ENCODE measurements around the gene LRMDA.

Gene LRMDA

DNA sequence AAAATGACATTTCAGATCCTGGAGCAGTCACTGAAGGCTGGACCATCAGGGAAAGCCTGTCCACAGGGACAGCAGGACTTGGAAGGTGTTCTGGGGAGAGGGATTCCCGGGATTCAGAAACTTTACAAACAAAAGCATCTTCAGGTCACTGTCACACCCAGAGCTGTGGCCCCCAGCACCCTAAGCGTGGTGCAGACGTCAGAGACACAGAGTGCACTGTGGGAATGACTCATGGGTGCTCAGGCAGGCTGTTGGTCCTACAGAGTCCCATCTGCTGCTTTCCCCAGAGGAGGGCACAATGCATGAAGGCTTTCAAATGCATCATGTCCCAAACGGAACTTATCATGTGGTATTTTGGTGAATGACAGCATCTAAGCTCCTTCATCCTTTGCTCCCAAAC is 13.1 kb upstream of the LRMDA start:
- no peak overlapping the region for H3K4me2 ChIP-seq

DNA sequence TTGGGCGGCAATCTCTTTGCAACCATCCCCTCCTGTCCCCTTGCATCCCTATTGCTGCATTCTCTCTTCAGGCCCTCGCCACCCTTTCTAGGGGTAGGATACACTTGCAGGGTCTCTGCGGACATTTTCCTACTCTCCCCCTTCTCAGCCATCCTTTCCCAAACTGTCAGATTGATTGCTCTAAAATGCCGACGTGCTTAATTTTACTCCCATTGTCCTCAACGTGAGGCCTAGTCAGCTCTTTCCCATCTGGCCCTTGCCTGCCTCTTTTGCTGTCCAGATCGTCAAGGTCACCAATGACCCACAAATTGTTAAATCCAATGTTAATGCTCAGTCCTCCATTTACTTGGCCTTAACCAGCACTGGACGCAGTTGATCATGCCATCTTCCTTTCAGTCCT is 12.7 kb upstream of the LRMDA start:
- no peak overlapping the region for H3K4me3 ChIP-seq (IDR thresholded peaks at IDR 0.05; ENCODE audit: insufficient read depth, low read depth, low read length)
- H3K27me3 ChIP-seq (ENCODE audit: insufficient read depth, low read depth), result no peaks in the 10 kb centered on the region
- H3K9ac ChIP-seq, result no peak overlapping the region
- H3K27ac ChIP-seq, result no peak overlapping the region
- H3K4me2 ChIP-seq, result no peak overlapping the region
- H3K4me1 ChIP-seq (ENCODE audit: low read depth, poor library complexity, severe bottlenecking), result no peaks in the 10 kb centered on the region
- H4K20me1 ChIP-seq (ENCODE audit: insufficient read depth), result no peaks in the 10 kb centered on the region
- H3K36me3 ChIP-seq (ENCODE audit: insufficient read depth), result no peaks in the 10 kb centered on the region
- no peaks in the 10 kb centered on the region for H3K79me2 ChIP-seq (ENCODE audit: insufficient read depth, low read depth)
- no peak overlapping the region for H2AFZ ChIP-seq (ENCODE audit: low read depth)
- TF ChIP-seq CTCF (conservative IDR thresholded peaks at IDR 0.05; ENCODE audit: low read depth, low read length), result no peak

More for the DNA sequence above, 13.1 kb upstream of the LRMDA start:
- Histone ChIP-seq H3K4me3 (IDR thresholded peaks at IDR 0.05; ENCODE audit: insufficient read depth, low read depth, low read length) (no peak overlapping the region), H3K36me3 (ENCODE audit: insufficient read depth) (no peaks in the 10 kb centered on the region), H3K27me3 (ENCODE audit: insufficient read depth, low read depth) (no peaks in the 10 kb centered on the region), H2AFZ (ENCODE audit: low read depth) (no peak overlapping the region), H3K4me1 (ENCODE audit: low read depth, poor library complexity, severe bottlenecking) (no peaks in the 10 kb centered on the region), H3K27ac (no peak overlapping the region), H3K9ac (no peak overlapping the region), H4K20me1 (ENCODE audit: insufficient read depth) (no peaks in the 10 kb centered on the region), H3K79me2 (ENCODE audit: insufficient read depth, low read depth) (no peaks in the 10 kb centered on the region)
- TF ChIP-seq CTCF (conservative IDR thresholded peaks at IDR 0.05; ENCODE audit: low read depth, low read length), result no peak

- Histone ChIP-seq H3K36me3 (ENCODE audit: insufficient read depth) (no peaks in the 10 kb centered on the region), H3K27ac (no peak overlapping the region), H3K4me2 (no peak overlapping the region), H3K4me3 (IDR thresholded peaks at IDR 0.05; ENCODE audit: insufficient read depth, low read depth, low read length) (no peak overlapping the region), H3K27me3 (ENCODE audit: insufficient read depth, low read depth) (no peaks in the 10 kb centered on the region), H3K9ac (no peak overlapping the region), H3K4me1 (ENCODE audit: low read depth, poor library complexity, severe bottlenecking) (no peaks in the 10 kb centered on the region), H4K20me1 (ENCODE audit: insufficient read depth) (no peaks in the 10 kb centered on the region), H3K79me2 (ENCODE audit: insufficient read depth, low read depth) (no peaks in the 10 kb centered on the region), H2AFZ (ENCODE audit: low read depth) (no peak overlapping the region)
- no peak for TF ChIP-seq CTCF (conservative IDR thresholded peaks at IDR 0.05; ENCODE audit: low read depth, low read length)
Observed at GRCh38 chr10:75422913-75423312, 8.5 kb upstream of the LRMDA start.

- no peak overlapping the region for H3K4me2 ChIP-seq
Observed at GRCh38 chr10:75424571-75424970, 6.9 kb upstream of the LRMDA start.

More at GRCh38 chr10:75424571-75424970, 6.9 kb upstream of the LRMDA start:
- Histone ChIP-seq H3K4me3 (IDR thresholded peaks at IDR 0.05; ENCODE audit: insufficient read depth, low read depth, low read length) (no peak overlapping the region), H3K27ac (no peak overlapping the region), H3K79me2 (ENCODE audit: insufficient read depth, low read depth) (no peaks in the 10 kb centered on the region), H4K20me1 (ENCODE audit: insufficient read depth) (no peaks in the 10 kb centered on the region), H3K27me3 (ENCODE audit: insufficient read depth, low read depth) (no peaks in the 10 kb centered on the region), H3K9ac (no peak overlapping the region), H3K4me1 (ENCODE audit: low read depth, poor library complexity, severe bottlenecking) (no peaks in the 10 kb centered on the region), H2AFZ (ENCODE audit: low read depth) (no peak overlapping the region), H3K36me3 (ENCODE audit: insufficient read depth) (no peaks in the 10 kb centered on the region)
- TF ChIP-seq CTCF (conservative IDR thresholded peaks at IDR 0.05; ENCODE audit: low read depth, low read length), result no peak
